GM23248 (cell line): ENCODE measurements around the gene NUDT16L1. TPM values are rescaled to one million over a fixed set of nuclear protein-coding genes. Genes with fewer than 3 reads are reported as not detected.

Source experiments
- DNase-seq: peaks from one replicate; pipeline ENCODE4 v3.0.0-alpha.2; 2015
- H2AFZ ChIP-seq: fragments of 200-600 bp; sonication (generic); 2 replicates; pipeline ENCODE4 v1.6.1; 2016; ENCODE audit warnings: antibody characterized with exemption
- H3F3A ChIP-seq: fragments of 200-600 bp; sonication (generic); 2 replicates; pipeline ENCODE4 v1.6.1; 2016; ENCODE audit warnings: mild to moderate bottlenecking, antibody characterized with exemption, mixed run types; ENCODE audit not compliant: insufficient read depth
- H3K27ac ChIP-seq: fragments of 200-600 bp; sonication (generic); 2 replicates; pipeline ENCODE4 v1.5.1; 2016; ENCODE audit warnings: mild to moderate bottlenecking
- H3K27me3 ChIP-seq: fragments of 200-600 bp; sonication (generic); replicated peaks from 2 replicates; pipeline ENCODE4 v1.6.1; 2016; ENCODE audit warnings: mild to moderate bottlenecking; ENCODE audit not compliant: insufficient read depth
- H3K36me3 ChIP-seq: fragments of 200-600 bp; sonication (generic); 2 replicates; pipeline ENCODE4 v1.6.1; 2016; ENCODE audit warnings: low read depth, mild to moderate bottlenecking
- H3K4me1 ChIP-seq: fragments of 200-600 bp; sonication (generic); 2 replicates; pipeline ENCODE4 v1.6.1; 2016; ENCODE audit warnings: mild to moderate bottlenecking; ENCODE audit not compliant: insufficient read depth
- H3K4me2 ChIP-seq: fragments of 200-600 bp; sonication (generic); one replicate; pipeline ENCODE4 v1.6.1; 2016; ENCODE audit warnings: mild to moderate bottlenecking; ENCODE audit not compliant: unreplicated experiment
- H3K4me3 ChIP-seq: fragments of 200-600 bp; sonication (generic); 2 replicates; pipeline ENCODE4 v1.5.1; 2016; ENCODE audit warnings: mild to moderate bottlenecking
- H3K79me2 ChIP-seq: fragments of 200-600 bp; sonication (generic); 2 replicates; pipeline ENCODE4 v1.6.1; 2016; ENCODE audit warnings: mild to moderate bottlenecking; ENCODE audit not compliant: insufficient read depth
- H3K9ac ChIP-seq: fragments of 200-600 bp; sonication (generic); 2 replicates; pipeline ENCODE4 v1.6.1; 2016; ENCODE audit warnings: mild to moderate bottlenecking
- H3K9me2 ChIP-seq: fragments of 200-600 bp; sonication (generic); 2 replicates; pipeline ENCODE4 v1.6.1; 2016; ENCODE audit warnings: mixed run types, mild to moderate bottlenecking, moderate library complexity; ENCODE audit not compliant: insufficient read depth
- H3K9me3 ChIP-seq: fragments of 200-600 bp; sonication (generic); one replicate; pipeline ENCODE4 v1.6.1; 2017; ENCODE audit warnings: low read depth
- H4K20me1 ChIP-seq: fragments of 200-600 bp; sonication (generic); 2 replicates; pipeline ENCODE4 v1.6.0; 2016; ENCODE audit not compliant: insufficient read depth
- EZH2 ChIP-seq: fragments of 200-600 bp; sonication (generic); IDR thresholded peaks from 2 replicates; pipeline ENCODE4 v1.6.1; 2018; ENCODE audit warnings: antibody characterized with exemption, mild to moderate bottlenecking; ENCODE audit not compliant: insufficient read depth, poor library complexity, severe bottlenecking
- EZH2phosphoT487 ChIP-seq: fragments of 200-600 bp; sonication (generic); IDR thresholded peaks from 2 replicates; pipeline ENCODE4 v1.6.1; 2018; ENCODE audit warnings: antibody characterized with exemption, moderate library complexity, mild to moderate bottlenecking, low read depth; ENCODE audit not compliant: insufficient read depth
- WGBS, 2 experiments: methylation state at CpG; one replicate each; pipeline ENCODE4 v1.1.6; 2015 to 2017; ENCODE audit warnings: low lambda C conversion rate in 2 of 2, low coverage in 1 of 2; ENCODE audit errors: missing lambda C conversion rate in 2 of 2; 5-methylcytosine and 5-hydroxymethylcytosine counted together
- in situ Hi-C: fragments of 300-500 bp; cut with MboI; formaldehyde crosslinking; loops from 2 replicates; pipeline ENCODE4 v1.15.0; 2020
- polyA plus RNA-seq: library from polyadenylated mRNA; unstranded; fragments of >200 nt; fragmentation: Nextera tagmentation; extraction: Ambion mirVana; gene quantifications from 2 replicates; pipeline ENCODE4 v1.2.1, GENCODE V29; 2016
- total RNA-seq: library from RNA; depleted of rRNA; stranded (reverse); fragments of >200 nt; shearing (Covaris generic); gene quantifications from 2 replicates; pipeline ENCODE4 v1.2.3, GENCODE V29; 2014

The NUDT16L1 gene
- total and polyA plus RNA-seq, 2 experiments from 2014 or later = 42.9 to 43.6 TPM

DNA sequence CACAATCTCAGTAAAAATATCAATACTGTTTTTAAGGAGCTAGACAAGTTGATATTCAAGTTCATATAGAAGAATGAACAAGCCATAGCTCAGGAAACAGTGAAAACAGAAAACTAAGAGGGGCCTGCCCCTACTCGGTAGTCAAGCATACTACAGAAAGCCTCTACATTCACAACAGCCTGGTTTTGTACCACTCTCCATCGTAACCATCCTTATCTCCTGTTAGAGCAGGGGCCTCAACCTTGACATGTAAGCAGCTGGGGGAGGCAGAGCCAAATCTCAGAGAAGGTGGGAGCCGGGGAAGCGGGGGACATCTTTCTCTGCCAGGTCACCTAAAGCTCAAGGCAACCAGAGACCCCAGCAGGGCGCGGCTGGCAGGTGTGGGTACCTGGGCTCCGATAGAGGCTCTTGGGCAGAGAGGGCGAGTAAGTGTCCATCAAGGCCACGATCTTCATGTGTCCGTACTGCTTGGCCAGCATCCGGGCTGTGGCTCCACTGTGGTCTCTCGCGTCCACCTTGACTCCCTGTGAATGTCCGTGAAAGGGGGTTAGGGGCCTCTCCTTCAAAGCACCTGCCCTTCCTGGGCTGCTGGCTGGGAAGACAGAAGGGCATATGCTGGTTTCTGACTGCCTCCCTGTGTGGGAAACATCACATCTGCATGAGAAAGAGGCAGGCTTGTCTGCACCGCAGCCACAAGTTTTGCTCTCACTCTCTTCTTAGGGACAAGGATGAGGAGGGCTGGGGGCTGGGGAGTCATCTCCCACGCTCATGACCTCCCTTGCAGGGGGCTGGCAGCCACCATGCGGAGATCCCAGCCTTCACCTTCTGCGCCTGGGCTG is 20.5 kb downstream of the NUDT16L1 start:
- H3K79me2 ChIP-seq = no peaks in the 10 kb centered on the region
- no peaks in the 10 kb centered on the region for H3K9me2 ChIP-seq
- no peaks in the 10 kb centered on the region for H3K9me3 ChIP-seq
- H3K4me1 ChIP-seq = no peaks in the 10 kb centered on the region
- H3K36me3 ChIP-seq = no peaks in the 10 kb centered on the region; the same call in 1 of the 2 replicates
- H3F3A ChIP-seq = no peaks in the 10 kb centered on the region
- H3K4me2 ChIP-seq = no peak overlapping the region
- H3K27me3 ChIP-seq = no peaks in the 10 kb centered on the region
- H2AFZ ChIP-seq = no peak overlapping the region
- TF ChIP-seq EZH2 = no peak
- no peak for TF ChIP-seq EZH2phosphoT487
- no peak overlapping the region for H3K27ac ChIP-seq
- WGBS, 2 experiments = 85% methylated on average over 18 of the region's 18 CpGs
- H4K20me1 ChIP-seq = no peaks in the 10 kb centered on the region
- no peak for DNase-seq
- H3K9ac ChIP-seq = no peak overlapping the region
- in situ Hi-C loops = no loop called here
- no peak overlapping the region for H3K4me3 ChIP-seq

GRCh38 chr16:4714996-4715395 is 21.6 kb downstream of the NUDT16L1 start:
- H3K27ac ChIP-seq = no peak overlapping the region
- no peaks in the 10 kb centered on the region for H3K9me2 ChIP-seq
- no peak overlapping the region for H3K4me3 ChIP-seq
- no peaks in the 10 kb centered on the region for H4K20me1 ChIP-seq
- H3K79me2 ChIP-seq = no peaks in the 10 kb centered on the region
- no peak for DNase-seq
- no peak overlapping the region for H3K4me2 ChIP-seq
- H3K27me3 ChIP-seq = no peaks in the 10 kb centered on the region
- WGBS, 2 experiments = 80 to 97% methylated on average over 2 of the region's 2 CpGs
- H3K9ac ChIP-seq = no peak overlapping the region
- no peaks in the 10 kb centered on the region; the same call in 1 of the 2 replicates for H3K36me3 ChIP-seq
- no peaks in the 10 kb centered on the region for H3K9me3 ChIP-seq
- H3F3A ChIP-seq = no peaks in the 10 kb centered on the region
- no peak overlapping the region for H2AFZ ChIP-seq
- no peak for TF ChIP-seq EZH2phosphoT487
- no peak for TF ChIP-seq EZH2
- in situ Hi-C loops = no loop called here
- no peaks in the 10 kb centered on the region for H3K4me1 ChIP-seq

- no peaks in the 10 kb centered on the region for H3K4me1 ChIP-seq
- no peak overlapping the region for H2AFZ ChIP-seq
- no peaks in the 10 kb centered on the region for H3K36me3 ChIP-seq
- H3F3A ChIP-seq = no peaks in the 10 kb centered on the region
- H3K9ac ChIP-seq = no peak overlapping the region
- no peak for DNase-seq
- H3K27ac ChIP-seq = no peak overlapping the region
- TF ChIP-seq EZH2 (no peak), EZH2phosphoT487 (no peak)
- WGBS, 2 experiments = 72 to 79% methylated on average over 5 of the region's 5 CpGs
- H3K4me2 ChIP-seq = no peak overlapping the region
- no peaks in the 10 kb centered on the region for H4K20me1 ChIP-seq
- H3K9me3 ChIP-seq = no peaks in the 10 kb centered on the region
- H3K4me3 ChIP-seq = no peak overlapping the region
- in situ Hi-C loops = no loop called here
- H3K9me2 ChIP-seq = no peaks in the 10 kb centered on the region
- no peaks in the 10 kb centered on the region for H3K27me3 ChIP-seq
- H3K79me2 ChIP-seq = no peaks in the 10 kb centered on the region
These were observed 25.1 kb downstream of the NUDT16L1 start for GRCh38 chr16:4718466-4718865.

- no peak overlapping the region for H3K27ac ChIP-seq
- DNase-seq = no peak
- 94 to 98% methylated on average over 14 of the region's 14 CpGs for WGBS, 2 experiments
These were observed 29.9 kb downstream of the NUDT16L1 start for GRCh38 chr16:4723071-4723767.

More at GRCh38 chr16:4723071-4723767, 29.9 kb downstream of the NUDT16L1 start:
- H3K79me2 ChIP-seq = no peaks in the 10 kb centered on the region; the same call in 1 of the 2 replicates
- no peaks in the 10 kb centered on the region for H3K4me1 ChIP-seq
- in situ Hi-C loops = no loop called here
- H2AFZ ChIP-seq = no peak overlapping the region
- no peaks in the 10 kb centered on the region for H3K9me2 ChIP-seq
- H3K4me3 ChIP-seq = no peak overlapping the region
- H3K27me3 ChIP-seq = no peaks in the 10 kb centered on the region
- no peak overlapping the region for H3K9ac ChIP-seq
- no peaks in the 10 kb centered on the region for H4K20me1 ChIP-seq
- H3F3A ChIP-seq = no peaks in the 10 kb centered on the region
- H3K4me2 ChIP-seq = no peak overlapping the region
- peaks cover 11% of the 10 kb centered on the region; the same call in 1 of the 2 replicates for H3K36me3 ChIP-seq
- TF ChIP-seq EZH2 (no peak), EZH2phosphoT487 (no peak)
- H3K9me3 ChIP-seq = no peaks in the 10 kb centered on the region
